Ectodermal cell (in vitro differentiated cells): Measurements from ENCODE around the gene DAP.
"Not testable (repeated sequence)": the region's sequence is repeated elsewhere in the genome, so short reads cannot be mapped to it uniquely, and the experiment has no call there.

Experiments used
- H3K27ac ChIP-seq: 2 replicates; pipeline ENCODE4 v1.7.0; 2013; ENCODE audit warnings: mild to moderate bottlenecking, low read depth, low read length; ENCODE audit not compliant: insufficient read depth, poor library complexity, severe bottlenecking
- H3K27me3 ChIP-seq: 2 replicates; pipeline ENCODE4 v1.7.0; 2013; ENCODE audit warnings: mild to moderate bottlenecking, low read length; ENCODE audit not compliant: insufficient read depth, control insufficient read depth, poor library complexity, severe bottlenecking
- H3K36me3 ChIP-seq: one replicate; pipeline ENCODE4 v1.7.0; 2013; ENCODE audit warnings: low read length; ENCODE audit not compliant: control insufficient read depth, insufficient read depth
- H3K4me1 ChIP-seq: one replicate; pipeline ENCODE4 v1.7.0; 2013; ENCODE audit warnings: low read length; ENCODE audit not compliant: control insufficient read depth, insufficient read depth
- H3K4me3 ChIP-seq: 2 replicates; pipeline ENCODE4 v1.7.0; 2013; ENCODE audit warnings: low read depth, low read length, control low read depth; ENCODE audit not compliant: insufficient read depth
- H3K9me3 ChIP-seq: 2 replicates; pipeline ENCODE4 v1.7.0; 2013; ENCODE audit warnings: mild to moderate bottlenecking, low read length, moderate library complexity; ENCODE audit not compliant: control insufficient read depth
- WGBS, 2 experiments: methylation state at CpG; one replicate each; pipeline ENCODE4 v1.1.7; 2013; ENCODE audit warnings: missing lambda C conversion rate in 2 of 2; 5-methylcytosine and 5-hydroxymethylcytosine counted together

The DAP gene

GRCh38 chr5:10635867-10636350, 125.1 kb downstream of the DAP start:
- Histone ChIP-seq H3K27me3 (peaks cover 4% of the 10 kb centered on the region), H3K27ac (no peak overlapping the region), H3K4me3 (no peak overlapping the region), H3K36me3 (no peaks in the 10 kb centered on the region), H3K4me1 (peaks cover 19% of the 10 kb centered on the region), H3K9me3 (no peaks in the 10 kb centered on the region)
- WGBS, 2 experiments = 58 to 60% methylated on average over 11 of the region's 11 CpGs

DNA sequence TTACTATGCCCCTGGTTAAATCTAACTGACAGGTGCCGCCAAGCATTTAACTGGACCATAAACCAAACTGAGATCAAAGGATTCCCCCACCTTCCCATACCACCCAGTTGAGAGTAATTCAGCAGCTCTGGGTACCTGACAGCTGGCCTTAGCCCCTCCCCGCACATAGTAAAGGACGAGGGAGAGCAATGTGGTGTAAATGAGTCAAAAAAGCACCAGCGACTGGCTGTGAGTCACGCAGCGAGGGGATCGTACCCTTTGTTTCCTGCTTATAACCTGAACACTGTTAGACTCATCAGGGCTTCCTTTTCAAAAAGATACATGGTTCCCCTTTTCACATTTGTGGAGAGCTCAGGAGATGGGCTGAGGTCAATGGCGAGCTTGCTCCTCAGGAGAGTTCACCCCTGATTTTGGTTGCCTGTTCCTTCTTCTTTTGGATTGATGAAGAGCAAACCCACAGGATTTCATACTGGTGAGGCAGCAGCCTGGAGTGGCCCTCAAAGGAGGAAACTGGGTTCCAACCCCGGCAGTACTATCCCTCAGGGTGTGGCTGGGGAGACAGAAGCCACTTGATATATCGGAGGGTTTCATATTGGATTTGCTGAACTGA, 125.7 kb downstream of the DAP start:
- H3K9me3 ChIP-seq = no peaks in the 10 kb centered on the region

GRCh38 chr5:10634562-10634961, 126.5 kb downstream of the DAP start:
- 90 to 94% methylated on average over 2 of the region's 2 CpGs for WGBS, 2 experiments
- Histone ChIP-seq H3K27me3 (peaks cover 4% of the 10 kb centered on the region), H3K27ac (no peak overlapping the region), H3K36me3 (no peaks in the 10 kb centered on the region), H3K4me1 (peaks cover 19% of the 10 kb centered on the region), H3K4me3 (no peak overlapping the region), H3K9me3 (no peaks in the 10 kb centered on the region)

More for the DNA sequence above, 125.7 kb downstream of the DAP start:
- no peak overlapping the region for H3K27ac ChIP-seq
- H3K4me1 ChIP-seq = peaks cover 19% of the 10 kb centered on the region
- H3K36me3 ChIP-seq = no peaks in the 10 kb centered on the region
- peaks cover 4% of the 10 kb centered on the region for H3K27me3 ChIP-seq
- no peak overlapping the region for H3K4me3 ChIP-seq
- 45 to 46% methylated on average over 10 of the region's 10 CpGs for WGBS, 2 experiments

DNA sequence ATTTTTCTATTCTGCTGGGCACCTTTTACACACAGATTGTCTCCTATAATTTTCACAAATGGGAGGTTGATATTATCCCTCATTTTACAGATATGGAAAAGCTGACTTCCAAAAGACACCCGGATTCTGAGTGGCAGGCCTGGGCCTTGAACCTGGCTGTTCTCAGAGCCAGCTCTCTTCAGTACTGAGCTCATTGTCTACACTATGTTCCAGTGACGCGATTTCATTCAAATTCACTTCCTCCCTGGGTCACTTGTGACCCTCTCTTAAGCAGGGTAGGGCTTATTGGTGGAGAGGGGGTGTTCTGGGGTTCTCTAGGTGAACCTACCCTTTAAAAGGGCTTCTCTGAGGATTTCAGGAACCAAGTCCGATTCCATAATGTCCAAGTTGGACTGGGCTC, 127.0 kb downstream of the DAP start:
- WGBS, 2 experiments = 92 to 95% methylated on average over 4 of the region's 4 CpGs
- H3K4me3 ChIP-seq = no peak overlapping the region
- no peaks in the 10 kb centered on the region for H3K36me3 ChIP-seq
- H3K9me3 ChIP-seq = no peaks in the 10 kb centered on the region
- peaks cover 4% of the 10 kb centered on the region for H3K27me3 ChIP-seq
- H3K4me1 ChIP-seq = peaks cover 19% of the 10 kb centered on the region
- no peak overlapping the region for H3K27ac ChIP-seq

- Histone ChIP-seq H3K4me3 (no peak overlapping the region), H3K27me3 (peaks cover 4% of the 10 kb centered on the region), H3K36me3 (no peaks in the 10 kb centered on the region), H3K27ac (no peak overlapping the region), H3K4me1 (peaks cover 19% of the 10 kb centered on the region), H3K9me3 (no peaks in the 10 kb centered on the region)
- 88 to 93% methylated on average over 28 of the region's 28 CpGs for WGBS, 2 experiments
Observed at GRCh38 chr5:10633271-10634049, 127.6 kb downstream of the DAP start.

DNA sequence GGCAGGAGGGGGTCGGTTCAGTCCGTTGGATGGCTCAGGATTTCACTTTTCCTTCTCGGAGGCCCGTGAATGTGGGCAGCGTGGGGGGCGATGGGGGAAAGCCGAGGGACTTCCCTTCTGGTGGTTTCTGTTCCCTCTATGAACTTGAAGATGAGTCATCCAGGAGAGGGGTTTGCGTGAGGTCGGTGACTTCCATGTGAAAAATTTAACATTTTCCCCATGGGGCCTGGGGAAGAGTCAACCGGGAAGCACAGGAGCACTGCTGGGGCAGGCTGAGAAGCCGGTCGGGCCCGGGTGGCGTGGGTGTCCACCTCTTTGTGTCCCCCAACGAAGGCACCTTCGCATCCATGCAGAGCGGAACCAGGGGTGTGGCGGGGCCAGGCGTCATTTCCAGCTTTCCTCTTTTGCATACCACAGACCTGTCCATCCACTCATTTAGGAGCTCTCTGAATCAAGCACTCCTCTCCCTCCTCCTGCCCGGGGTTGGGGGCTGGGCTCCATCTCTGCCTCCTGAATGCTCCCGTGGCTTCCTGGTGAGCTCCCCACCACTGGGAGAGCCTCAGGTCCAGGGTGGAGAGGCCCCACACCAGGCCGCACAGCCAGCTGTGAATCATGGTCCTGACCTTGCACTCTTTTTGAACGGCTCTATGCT, 128.8 kb downstream of the DAP start:
- Histone ChIP-seq H3K27ac (no peak overlapping the region), H3K4me3 (no peak overlapping the region), H3K27me3 (peaks cover 4% of the 10 kb centered on the region), H3K9me3 (no peaks in the 10 kb centered on the region), H3K4me1 (peaks cover 12% of the 10 kb centered on the region), H3K36me3 (no peaks in the 10 kb centered on the region)
- WGBS, 2 experiments = 71 to 78% methylated on average over 23 of the region's 23 CpGs

GRCh38 chr5:10631316-10631996, 129.6 kb downstream of the DAP start:
- Histone ChIP-seq H3K27me3 (peaks cover 3% of the 10 kb centered on the region), H3K9me3 (no peaks in the 10 kb centered on the region), H3K4me3 (no peak overlapping the region), H3K27ac (no peak overlapping the region), H3K36me3 (no peaks in the 10 kb centered on the region), H3K4me1 (peaks cover 7% of the 10 kb centered on the region)
- WGBS, 2 experiments = 83 to 84% methylated on average over 18 of the region's 18 CpGs

DNA sequence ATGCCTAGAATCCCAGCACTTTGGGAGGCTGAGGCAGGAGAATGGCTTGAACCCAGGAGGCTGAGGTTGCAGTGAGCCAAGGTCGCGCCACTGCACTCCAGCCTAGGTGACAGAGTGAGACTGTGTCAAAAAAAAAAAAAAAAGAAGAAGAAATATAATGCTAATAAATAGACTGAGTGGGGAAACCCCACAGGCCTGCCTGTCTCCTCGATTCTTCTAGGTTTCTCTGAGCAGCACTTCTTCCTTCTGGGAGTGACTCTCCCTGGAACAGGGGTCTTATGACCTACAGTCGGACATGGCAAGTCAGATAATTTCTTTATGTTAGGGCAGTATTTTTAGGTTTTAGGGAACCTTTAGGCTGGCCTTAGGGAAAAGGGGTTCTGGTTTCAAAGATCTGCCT, 130.3 kb downstream of the DAP start:
- H3K4me3 ChIP-seq, H3K4me1 ChIP-seq, H3K36me3 ChIP-seq, H3K27ac ChIP-seq, H3K27me3 ChIP-seq, H3K9me3 ChIP-seq: not testable (repeated sequence)
- 90 to 93% methylated on average over 4 of the region's 4 CpGs for WGBS, 2 experiments

GRCh38 chr5:10630126-10630525, 130.9 kb downstream of the DAP start:
- no peak overlapping the region for H3K27ac ChIP-seq
- 95 to 96% methylated on average over 5 of the region's 5 CpGs for WGBS, 2 experiments
- no peaks in the 10 kb centered on the region for H3K36me3 ChIP-seq
- H3K9me3 ChIP-seq = no peaks in the 10 kb centered on the region
- no peak overlapping the region for H3K4me3 ChIP-seq
- H3K4me1 ChIP-seq = peaks cover 7% of the 10 kb centered on the region
- no peaks in the 10 kb centered on the region for H3K27me3 ChIP-seq

DNA sequence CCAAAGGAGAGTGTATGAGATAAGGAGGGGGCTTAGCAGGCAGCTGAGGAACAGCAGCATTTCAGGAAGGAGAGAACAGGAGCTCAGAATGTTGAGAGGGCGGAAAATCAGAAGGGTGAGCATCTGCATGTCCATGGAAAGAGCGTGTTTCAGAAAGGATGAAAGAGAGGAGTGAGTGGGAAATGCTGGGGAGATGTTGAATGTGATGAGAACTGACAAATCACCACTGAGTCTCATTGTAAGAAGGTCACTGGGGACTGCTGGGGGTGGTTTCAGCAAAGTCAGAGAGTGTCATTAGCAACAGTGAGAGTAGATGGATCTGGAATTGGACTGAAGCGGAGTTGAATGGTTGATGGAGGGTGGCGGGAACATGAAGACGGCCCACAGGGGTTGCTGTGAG, 131.4 kb downstream of the DAP start:
- no peaks in the 10 kb centered on the region for H3K36me3 ChIP-seq
- H3K4me1 ChIP-seq = peaks cover 7% of the 10 kb centered on the region
- H3K27ac ChIP-seq = no peak overlapping the region
- no peaks in the 10 kb centered on the region for H3K9me3 ChIP-seq
- 96% methylated on average over 5 of the region's 5 CpGs for WGBS, 2 experiments
- no peaks in the 10 kb centered on the region for H3K27me3 ChIP-seq
- no peak overlapping the region for H3K4me3 ChIP-seq
